ENCODE data around the gene ZNF444.

- TF ChIP-seq CTCF (IDR thresholded peaks at IDR 0.05): no peak
- no peak for TF ChIP-seq POLR2AphosphoS5 (IDR thresholded peaks at IDR 0.05; ENCODE audit: insufficient read depth in 1 of 2, low read depth in 1 of 2)
- TF ChIP-seq POLR2A (IDR thresholded peaks at IDR 0.05): no peak
These were observed 12.4 kb downstream of the ZNF444 start for GRCh38 chr19:56153507-56153906.
